Measurements from ENCODE around the gene CCDC7. TPM values are rescaled to one million over a fixed set of nuclear protein-coding genes. Genes with fewer than 3 reads are reported as not detected.
"Not testable (repeated sequence)": the region's sequence is repeated elsewhere in the genome, so short reads cannot be mapped to it uniquely, and the experiment has no call there.

The CCDC7 gene
- total RNA-seq, 1 experiment from 2014 or later: 4.0 TPM

DNA sequence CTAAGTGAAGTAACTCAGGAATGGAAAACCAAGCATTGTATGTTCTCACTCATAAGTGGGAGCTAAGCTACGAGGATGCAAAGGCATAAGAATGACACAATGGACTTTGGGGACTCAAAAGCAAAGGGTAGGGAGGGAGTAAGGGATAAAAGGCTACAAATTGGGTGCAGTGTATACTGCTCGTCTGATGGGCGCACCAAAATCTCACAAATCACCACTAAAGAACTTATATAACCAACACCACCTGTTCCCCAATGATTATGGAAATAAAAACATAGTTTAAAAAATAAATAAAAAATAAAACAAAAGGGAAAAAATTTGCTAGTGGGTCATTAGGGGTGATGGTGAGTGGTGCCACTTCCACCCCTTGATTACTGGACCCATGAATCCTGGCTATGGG is 351.5 kb downstream of the CCDC7 start:
- H3K4me2 ChIP-seq (ENCODE audit: low read length); intact Hi-C loops (cut with micrococcal nuclease); H3K9ac ChIP-seq (ENCODE audit: low read length); BruUV-seq (replicated peaks); H2AFZ ChIP-seq (ENCODE audit: low read depth, low read length, poor library complexity, severe bottlenecking); DNase-seq (ENCODE audit: low read depth, low spot score); H3K4me3 ChIP-seq (replicated peaks in 1 of 2; ENCODE audit: low read depth in 1 of 2, low read length in 2 of 2); H3K27me3 ChIP-seq (ENCODE audit: insufficient read depth, low read length); H3K9me3 ChIP-seq (ENCODE audit: control insufficient read depth in 1 of 2, insufficient read depth in 1 of 2, low read depth in 1 of 2, low read length in 2 of 2); POLR2A ChIA-PET; H4K20me1 ChIP-seq (ENCODE audit: insufficient read depth); H3K36me3 ChIP-seq (ENCODE audit: control insufficient read depth in 1 of 2, insufficient read depth in 2 of 2, low read length in 2 of 2); H3K9me2 ChIP-seq (ENCODE audit: insufficient read depth); RAD21 ChIA-PET (ENCODE audit: low non-redundant PET in 1 of 2, low total read pairs in 2 of 2, uncharacterized antibody in 2 of 2, unreplicated experiment in 2 of 2); H3K27ac ChIP-seq (ENCODE audit: low read depth, low read length); ATAC-seq; H3K4me1 ChIP-seq (ENCODE audit: control insufficient read depth in 1 of 2, insufficient read depth in 2 of 2, low read length in 2 of 2); H3K79me2 ChIP-seq (ENCODE audit: insufficient read depth, low read length): not testable (repeated sequence)
- CTCF ChIA-PET: interaction anchor here (1.5 kb wide), 1 partner anchor 212 kb away, joined by 3 read pairs; no protein-coding TSS in a partner anchor
- peak; percentile 55 for TF ChIP-seq RAD21 (IDR thresholded peaks at IDR 0.05; ENCODE audit: low read depth)
- TF ChIP-seq, protein P1, sequence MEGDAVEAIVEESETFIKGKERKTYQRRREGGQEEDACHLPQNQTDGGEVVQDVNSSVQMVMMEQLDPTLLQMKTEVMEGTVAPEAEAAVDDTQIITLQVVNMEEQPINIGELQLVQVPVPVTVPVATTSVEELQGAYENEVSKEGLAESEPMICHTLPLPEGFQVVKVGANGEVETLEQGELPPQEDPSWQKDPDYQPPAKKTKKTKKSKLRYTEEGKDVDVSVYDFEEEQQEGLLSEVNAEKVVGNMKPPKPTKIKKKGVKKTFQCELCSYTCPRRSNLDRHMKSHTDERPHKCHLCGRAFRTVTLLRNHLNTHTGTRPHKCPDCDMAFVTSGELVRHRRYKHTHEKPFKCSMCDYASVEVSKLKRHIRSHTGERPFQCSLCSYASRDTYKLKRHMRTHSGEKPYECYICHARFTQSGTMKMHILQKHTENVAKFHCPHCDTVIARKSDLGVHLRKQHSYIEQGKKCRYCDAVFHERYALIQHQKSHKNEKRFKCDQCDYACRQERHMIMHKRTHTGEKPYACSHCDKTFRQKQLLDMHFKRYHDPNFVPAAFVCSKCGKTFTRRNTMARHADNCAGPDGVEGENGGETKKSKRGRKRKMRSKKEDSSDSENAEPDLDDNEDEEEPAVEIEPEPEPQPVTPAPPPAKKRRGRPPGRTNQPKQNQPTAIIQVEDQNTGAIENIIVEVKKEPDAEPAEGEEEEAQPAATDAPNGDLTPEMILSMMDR (IDR thresholded peaks at IDR 0.05 in 2 of 3, conservative IDR thresholded peaks at IDR 0.05 in 1 of 3; ENCODE audit: borderline replicate concordance in 1 of 3, insufficient read depth in 1 of 3, low read depth in 2 of 3, low read length in 2 of 3): 0 out of 6 replicates have a peak, but pooled peaks of 1 of the 3 experiments have one; percentile 14

DNA sequence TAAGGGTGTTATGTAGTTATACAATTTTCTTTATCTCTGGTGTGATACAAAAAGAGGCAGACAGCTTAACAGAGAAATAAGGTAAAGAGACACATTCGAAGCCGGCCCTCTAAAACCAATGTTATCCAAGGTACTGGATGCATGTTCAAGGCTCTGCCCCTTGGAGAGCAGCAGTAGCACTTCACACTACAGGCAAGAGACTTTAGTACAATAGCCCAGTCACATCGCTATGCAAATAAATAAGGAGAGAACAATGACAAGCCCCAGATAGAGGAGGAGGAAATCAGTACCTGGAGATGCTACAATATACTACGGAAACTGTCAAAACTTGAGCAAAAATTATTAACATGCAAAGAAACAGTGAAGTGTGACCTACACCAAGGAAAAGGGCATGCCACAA is 401.0 kb downstream of the CCDC7 start:
- no peak for ATAC-seq
- BruUV-seq (replicated peaks): no TSS peak
- POLR2A ChIA-PET: no interaction called here

More for the DNA sequence above, 401.0 kb downstream of the CCDC7 start:
- Histone ChIP-seq H3K27ac (ENCODE audit: low read depth, low read length) (no peak overlapping the region), H3K4me2 (ENCODE audit: low read length) (no peak overlapping the region), H3K27me3 (ENCODE audit: insufficient read depth, low read length) (no peaks in the 10 kb centered on the region), H3K9ac (ENCODE audit: low read length) (no peak overlapping the region), H4K20me1 (ENCODE audit: insufficient read depth) (no peaks in the 10 kb centered on the region), H2AFZ (ENCODE audit: low read depth, low read length, poor library complexity, severe bottlenecking) (no peak overlapping the region), H3K36me3 (ENCODE audit: control insufficient read depth in 1 of 2, insufficient read depth in 2 of 2, low read length in 2 of 2) (no peaks in the 10 kb centered on the region), H3K4me1 (ENCODE audit: control insufficient read depth in 1 of 2, insufficient read depth in 2 of 2, low read length in 2 of 2) (no peaks in the 10 kb centered on the region), H3K9me3 (ENCODE audit: control insufficient read depth in 1 of 2, insufficient read depth in 1 of 2, low read depth in 1 of 2, low read length in 2 of 2) (no peaks in the 10 kb centered on the region), H3K4me3 (replicated peaks in 1 of 2; ENCODE audit: low read depth in 1 of 2, low read length in 2 of 2) (no peak overlapping the region), H3K79me2 (ENCODE audit: insufficient read depth, low read length) (no peaks in the 10 kb centered on the region), H3K9me2 (ENCODE audit: insufficient read depth) (no peaks in the 10 kb centered on the region)
- DNase-seq (ENCODE audit: low read depth, low spot score): no peak
- ChIA-PET CTCF (no interaction called here), RAD21 (ENCODE audit: low non-redundant PET in 1 of 2, low total read pairs in 2 of 2, uncharacterized antibody in 2 of 2, unreplicated experiment in 2 of 2) (no interaction called here)
- TF ChIP-seq, protein P1 (IDR thresholded peaks at IDR 0.05 in 2 of 3, conservative IDR thresholded peaks at IDR 0.05 in 1 of 3; ENCODE audit: borderline replicate concordance in 1 of 3, insufficient read depth in 1 of 3, low read depth in 2 of 3, low read length in 2 of 3): no peak
- TF ChIP-seq TCF7L2 (IDR thresholded peaks at IDR 0.05; ENCODE audit: borderline replicate concordance, extremely low read depth, insufficient read depth, insufficient read length): no peak
- TF ChIP-seq SP1 (IDR thresholded peaks at IDR 0.05; ENCODE audit: low read depth): no peak
- TF ChIP-seq POLR2A (IDR thresholded peaks at IDR 0.05; ENCODE audit: borderline replicate concordance, extremely low read depth, insufficient read depth, insufficient read length): no peak
- TF ChIP-seq JUND (IDR thresholded peaks at IDR 0.05): no peak
- TF ChIP-seq ZNF274 (IDR thresholded peaks at IDR 0.05; ENCODE audit: low read depth, low read length): no peak
- TF ChIP-seq, protein P2, sequence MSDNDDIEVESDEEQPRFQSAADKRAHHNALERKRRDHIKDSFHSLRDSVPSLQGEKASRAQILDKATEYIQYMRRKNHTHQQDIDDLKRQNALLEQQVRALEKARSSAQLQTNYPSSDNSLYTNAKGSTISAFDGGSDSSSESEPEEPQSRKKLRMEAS (IDR thresholded peaks at IDR 0.05): no peak
- no peak for TF ChIP-seq RAD21 (IDR thresholded peaks at IDR 0.05; ENCODE audit: low read depth)
- TF ChIP-seq YY1 (IDR thresholded peaks at IDR 0.05; ENCODE audit: extremely low read depth, insufficient replicate concordance, low read depth, low read length): no peak
- no peak for TF ChIP-seq CEBPB (IDR thresholded peaks at IDR 0.05; ENCODE audit: low read depth)
- TF ChIP-seq SIN3A (IDR thresholded peaks at IDR 0.05; ENCODE audit: low read depth): no peak
- intact Hi-C loops (cut with micrococcal nuclease): no loop called here
